GM18873 (cell line): ENCODE data around the gene TMPRSS9.

ENCODE experiments used
- ATAC-seq: cut with Tn5 transposase; IDR thresholded peaks from one replicate; pipeline ENCODE4 v1.9.1; 2021; ENCODE audit warnings: mild to moderate bottlenecking, moderate library complexity, moderate number of reproducible peaks; ENCODE audit not compliant: unreplicated experiment, low FRiP score

The TMPRSS9 gene

GRCh38 chr19:2329149-2329478 lies 31.0 kb upstream of the TMPRSS9 start:
- no peak for ATAC-seq

- ATAC-seq, result no peak
Measured at GRCh38 chr19:2329501-2329916, 30.6 kb upstream of the TMPRSS9 start.

- ATAC-seq, result no peak
Measured at GRCh38 chr19:2330255-2330631, 29.8 kb upstream of the TMPRSS9 start.

GRCh38 chr19:2330632-2331284 lies 29.3 kb upstream of the TMPRSS9 start:
- ATAC-seq, result no peak

GRCh38 chr19:2331601-2332246 lies 28.3 kb upstream of the TMPRSS9 start:
- ATAC-seq, result no peak

- ATAC-seq, result no peak
Measured at GRCh38 chr19:2332341-2333026, 27.6 kb upstream of the TMPRSS9 start.

- no peak for ATAC-seq
Measured at GRCh38 chr19:2333027-2333806, 26.8 kb upstream of the TMPRSS9 start.

- no peak for ATAC-seq
Measured at GRCh38 chr19:2333807-2334211, 26.3 kb upstream of the TMPRSS9 start.

- ATAC-seq, result no peak
Measured at GRCh38 chr19:2334426-2334825, 25.6 kb upstream of the TMPRSS9 start.

GRCh38 chr19:2334986-2335846 lies 24.8 kb upstream of the TMPRSS9 start:
- ATAC-seq, result no peak

- no peak for ATAC-seq
Measured at GRCh38 chr19:2335848-2336247, 24.2 kb upstream of the TMPRSS9 start.

GRCh38 chr19:2336528-2337328 lies 23.3 kb upstream of the TMPRSS9 start:
- ATAC-seq, result no peak

GRCh38 chr19:2337329-2337707 lies 22.7 kb upstream of the TMPRSS9 start:
- ATAC-seq, result no peak

- ATAC-seq, result no peak
Measured at GRCh38 chr19:2338055-2338615, 21.9 kb upstream of the TMPRSS9 start.

- ATAC-seq, result no peak
Measured at GRCh38 chr19:2338751-2339643, 21.1 kb upstream of the TMPRSS9 start.

- ATAC-seq, result no peak
Measured at GRCh38 chr19:2339644-2340310, 20.3 kb upstream of the TMPRSS9 start.

- ATAC-seq, result no peak
Measured at GRCh38 chr19:2340496-2341243, 19.4 kb upstream of the TMPRSS9 start.
